Forelimb muscle (tissue), 1 donor: ENCODE measurements around the gene SEMA3F. TPM values are rescaled to one million over a fixed set of nuclear protein-coding genes. Genes with fewer than 3 reads are reported as not detected.

Experiments used
- DNase-seq: peaks from one replicate; pipeline ENCODE4 v3.0.0-alpha.2; 2013; ENCODE audit warnings: low read depth
- polyA plus RNA-seq: library from polyadenylated mRNA; unstranded; fragments of 120-200 nt; gene quantifications from one replicate; pipeline ENCODE4 v1.2.1, GENCODE V29; 2013; ENCODE audit not compliant: insufficient read length

Gene SEMA3F
- polyA plus RNA-seq, 1 donor = 9.0 TPM

- DNase-seq = no peak
Observed at GRCh38 chr3:50193286-50193685, 38.2 kb downstream of the SEMA3F start.

- DNase-seq = no peak
Observed at GRCh38 chr3:50193746-50194127, 38.6 kb downstream of the SEMA3F start.

- no peak for DNase-seq
Observed at GRCh38 chr3:50194128-50194902, 39.2 kb downstream of the SEMA3F start.

GRCh38 chr3:50194903-50195500, 39.9 kb downstream of the SEMA3F start:
- DNase-seq = no peak

DNA sequence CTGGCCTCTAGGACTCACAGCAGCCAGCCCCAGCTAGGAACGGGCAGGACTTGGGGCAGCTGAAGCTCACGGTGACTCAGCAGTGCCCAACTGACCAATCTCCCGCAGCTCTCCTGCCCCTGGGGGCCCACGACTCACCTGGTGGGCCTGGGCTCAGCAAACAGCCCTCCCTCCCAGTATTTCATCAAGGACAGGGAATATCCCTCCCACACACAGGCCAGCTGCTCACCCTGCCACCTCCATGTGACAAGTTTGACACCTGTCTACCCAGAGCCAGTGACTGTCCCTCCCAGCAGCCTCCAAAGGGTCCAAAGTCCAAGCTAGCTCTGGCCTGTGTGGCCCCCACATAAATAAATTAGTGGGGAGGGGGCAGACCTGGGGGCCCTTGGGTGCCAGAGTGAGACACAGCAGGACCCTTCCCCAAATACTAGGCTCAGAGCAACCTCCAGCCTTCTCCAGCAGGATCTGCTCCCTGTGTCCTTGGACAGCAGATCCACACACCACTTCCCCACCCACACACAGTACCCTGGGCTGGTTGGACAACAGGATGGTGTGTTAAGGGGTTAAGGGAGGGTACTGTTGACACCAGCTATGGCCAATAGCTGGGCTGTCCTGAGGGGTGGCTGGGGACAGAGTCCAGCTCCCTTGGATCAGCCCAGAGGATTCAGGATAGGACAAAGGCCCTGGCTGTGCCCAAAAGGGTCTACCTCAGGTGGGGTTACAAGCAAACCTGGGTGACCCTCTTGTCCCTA, 40.6 kb downstream of the SEMA3F start:
- DNase-seq = no peak

- no peak for DNase-seq
Observed at GRCh38 chr3:50196253-50196801, 41.2 kb downstream of the SEMA3F start.

DNA sequence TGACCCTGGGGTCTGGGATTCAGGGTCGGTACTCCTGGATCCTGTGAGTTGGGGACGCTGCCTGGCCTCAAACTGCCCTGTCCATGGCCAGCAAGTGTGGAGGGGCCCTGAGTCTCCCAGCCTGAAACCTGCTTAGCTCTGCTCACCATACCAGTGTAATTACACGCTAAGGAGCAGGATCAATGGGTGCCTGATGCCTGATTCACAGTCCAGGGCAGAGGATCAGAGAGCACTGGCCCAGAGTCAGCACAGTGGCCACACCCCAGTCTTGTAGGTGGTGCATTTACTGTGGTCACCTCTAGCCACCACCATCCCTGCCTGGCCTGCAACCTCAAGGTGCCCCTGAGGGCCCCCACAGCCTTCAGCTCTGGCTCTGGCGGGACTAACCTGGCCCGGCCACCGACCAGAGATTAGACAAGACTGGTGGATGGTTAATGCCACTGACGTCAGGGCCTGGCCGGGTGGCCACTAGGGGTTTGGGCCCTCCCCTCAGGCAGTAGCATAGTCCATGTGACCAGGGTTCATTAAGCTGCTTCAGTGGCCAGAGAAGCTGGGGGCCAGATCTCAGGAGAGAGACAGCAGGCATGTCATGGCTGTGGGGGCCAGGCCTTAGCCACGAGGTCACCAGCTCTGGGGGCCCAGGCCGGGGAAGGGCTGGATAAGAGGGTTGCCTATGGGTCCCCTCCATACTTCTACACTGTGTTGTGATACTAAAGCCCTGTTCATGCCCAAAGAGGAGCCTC, 46.6 kb downstream of the SEMA3F start:
- DNase-seq = no peak

GRCh38 chr3:50202353-50203112, 47.4 kb downstream of the SEMA3F start:
- DNase-seq = no peak

DNA sequence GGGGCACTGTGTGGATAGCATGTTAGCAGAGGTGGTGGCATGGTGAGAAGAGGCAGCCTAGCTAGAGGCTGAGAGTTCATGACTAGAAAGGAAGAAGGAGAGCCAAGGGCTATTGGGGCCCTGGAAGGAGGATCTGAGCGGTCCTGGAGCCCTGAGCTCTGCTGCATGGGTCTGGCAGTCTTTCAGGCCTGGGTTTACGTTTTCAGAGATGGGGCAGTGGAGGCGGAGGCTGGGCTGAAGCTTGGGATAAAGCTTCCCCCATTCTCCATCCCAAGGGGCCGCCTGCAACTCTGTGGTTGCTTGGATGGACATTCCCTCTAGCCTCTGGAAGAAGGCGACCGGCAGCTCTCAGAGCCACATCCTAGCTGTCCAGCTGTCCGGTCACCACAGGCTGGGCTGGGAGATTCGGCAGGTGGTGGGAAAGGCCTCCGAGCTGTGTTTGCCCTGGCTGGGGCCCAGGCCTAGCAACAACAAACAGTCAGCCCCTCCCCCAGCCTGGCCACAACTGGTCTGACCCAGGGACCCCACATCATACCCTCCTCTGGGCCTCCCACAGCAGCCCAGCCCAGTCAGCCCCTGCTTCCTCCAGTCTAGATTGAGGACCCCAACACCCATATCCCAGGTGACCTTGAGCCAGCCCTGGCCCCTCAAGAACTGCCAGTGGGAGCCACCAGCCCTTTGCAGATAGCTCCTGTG, 48.1 kb downstream of the SEMA3F start:
- no peak for DNase-seq

DNA sequence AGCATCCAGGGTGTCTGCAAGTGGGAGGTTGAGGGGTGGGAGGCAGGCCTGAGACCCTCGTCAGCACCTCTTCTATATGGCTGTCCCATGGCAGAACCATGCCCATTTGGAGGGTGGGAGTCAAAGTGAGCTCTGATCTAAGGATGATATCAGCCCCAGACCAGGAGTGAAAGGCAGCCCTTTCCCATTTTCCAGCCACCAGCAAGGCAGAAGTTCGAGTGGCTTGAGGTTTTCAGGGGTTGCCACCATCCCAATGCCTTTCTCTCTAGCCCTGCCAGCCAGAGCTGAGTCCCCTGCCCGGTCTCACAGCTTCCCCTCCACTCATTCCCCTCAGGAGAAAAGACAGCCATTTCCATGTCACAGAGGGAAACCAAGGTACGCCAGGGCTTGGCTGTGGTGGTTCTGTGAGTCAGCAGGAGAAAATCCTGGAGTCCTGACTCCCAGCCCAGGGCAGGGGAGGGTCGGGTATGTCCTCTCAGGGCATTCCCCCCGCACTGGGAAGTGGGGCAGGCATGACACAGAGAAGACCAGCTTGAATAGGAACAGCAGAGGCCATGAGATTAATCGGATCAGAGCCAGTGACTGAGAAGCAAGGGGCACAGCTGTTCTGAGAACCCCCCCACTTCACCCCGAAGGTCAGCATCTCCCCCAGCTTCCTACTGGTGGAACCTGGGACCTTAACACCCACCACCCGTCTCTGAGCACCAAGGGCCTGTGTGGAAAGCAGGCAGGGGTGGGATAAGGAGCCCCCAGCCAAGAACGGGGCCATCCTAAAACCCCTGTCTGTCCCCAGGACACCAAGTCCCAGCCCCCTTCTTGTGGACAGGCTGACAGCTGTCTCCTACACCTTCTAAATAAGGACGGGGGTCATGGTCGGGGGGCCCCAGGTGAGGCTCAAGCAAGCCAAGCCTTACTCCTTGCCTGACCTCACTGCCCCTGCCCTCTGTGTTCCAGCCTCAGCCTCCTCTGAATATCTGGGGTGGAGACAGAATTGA, 49.0 kb downstream of the SEMA3F start:
- no peak for DNase-seq

DNA sequence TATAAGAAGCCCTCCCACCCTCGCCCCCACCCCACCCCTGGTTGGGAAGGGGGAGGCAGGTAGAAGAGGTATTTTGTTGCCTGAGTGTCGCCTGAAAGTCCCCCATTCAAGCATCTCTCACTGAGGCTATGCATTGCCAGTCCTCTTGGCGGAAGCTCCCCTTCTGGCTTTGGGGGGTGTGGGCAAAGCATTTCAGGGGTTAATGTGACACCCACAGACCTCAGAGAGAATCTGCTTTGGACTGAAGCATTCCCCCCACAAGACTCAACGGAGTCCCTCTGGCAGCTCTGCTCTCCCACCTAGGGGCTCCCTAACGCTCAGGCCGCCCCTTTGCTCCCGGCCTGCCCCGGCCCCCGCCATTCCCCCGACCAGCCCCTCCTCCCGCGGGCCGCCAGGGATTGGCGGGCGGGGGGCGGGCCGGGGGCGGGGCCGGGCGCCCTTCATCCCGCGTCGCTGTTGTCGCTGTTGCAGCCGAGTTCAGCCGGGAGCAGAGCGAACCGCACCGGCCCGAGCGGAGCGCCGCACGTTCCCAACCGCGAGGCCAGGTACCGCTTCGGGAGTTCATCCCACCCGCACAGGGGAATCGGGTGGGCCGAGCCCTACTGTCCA, 49.8 kb downstream of the SEMA3F start, which contains the start of gene SLC38A3:
Gene SLC38A3 (plus strand): TSS at position 468 of the 609 bp plus-strand sequence. CDS start 8,929 bp downstream, outside the sequence.
- DNase-seq = no peak

DNA sequence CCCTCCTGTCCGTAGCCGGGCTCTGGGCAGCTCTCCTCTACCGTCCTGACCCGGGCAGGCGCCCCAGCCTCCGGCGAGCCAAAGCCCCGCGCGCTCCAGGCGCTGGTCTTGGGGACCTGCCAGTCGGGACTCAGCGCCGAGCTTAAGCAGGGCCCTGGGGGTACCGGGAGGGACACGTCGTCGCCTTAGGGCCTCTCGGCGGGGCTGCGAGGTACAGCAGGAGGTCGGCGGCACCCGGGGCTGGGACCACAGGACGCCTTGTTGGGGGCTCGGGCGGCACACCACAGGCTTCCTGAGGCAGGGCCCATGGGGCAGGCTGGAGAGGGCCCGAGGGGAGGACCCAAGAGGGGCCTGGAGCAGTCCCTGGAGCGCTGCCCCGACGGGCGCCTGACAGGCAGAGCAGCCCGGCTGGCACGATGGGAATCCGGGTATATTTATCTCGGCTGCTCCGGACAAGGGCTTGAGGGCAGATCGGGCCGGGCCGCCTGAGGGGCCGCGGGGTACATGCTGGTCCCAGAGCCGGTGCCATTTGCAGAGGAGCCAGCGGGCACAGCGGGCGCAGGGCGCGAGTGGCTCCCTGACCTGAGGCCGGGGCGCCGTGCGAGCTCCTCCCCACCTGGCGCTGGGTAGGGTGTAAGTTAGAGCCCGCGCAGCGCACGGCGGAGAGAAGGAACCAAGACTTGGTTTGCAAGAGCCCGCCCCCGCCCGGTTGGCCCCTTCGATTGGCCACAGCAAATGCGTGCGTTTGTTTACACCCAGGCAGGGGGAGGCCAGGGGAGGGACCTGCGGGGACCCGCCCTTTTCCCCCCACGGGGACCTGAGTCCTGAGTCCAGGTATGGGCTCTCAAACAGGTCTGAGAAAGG, 50.5 kb downstream of the SEMA3F start:
- no peak for DNase-seq

DNA sequence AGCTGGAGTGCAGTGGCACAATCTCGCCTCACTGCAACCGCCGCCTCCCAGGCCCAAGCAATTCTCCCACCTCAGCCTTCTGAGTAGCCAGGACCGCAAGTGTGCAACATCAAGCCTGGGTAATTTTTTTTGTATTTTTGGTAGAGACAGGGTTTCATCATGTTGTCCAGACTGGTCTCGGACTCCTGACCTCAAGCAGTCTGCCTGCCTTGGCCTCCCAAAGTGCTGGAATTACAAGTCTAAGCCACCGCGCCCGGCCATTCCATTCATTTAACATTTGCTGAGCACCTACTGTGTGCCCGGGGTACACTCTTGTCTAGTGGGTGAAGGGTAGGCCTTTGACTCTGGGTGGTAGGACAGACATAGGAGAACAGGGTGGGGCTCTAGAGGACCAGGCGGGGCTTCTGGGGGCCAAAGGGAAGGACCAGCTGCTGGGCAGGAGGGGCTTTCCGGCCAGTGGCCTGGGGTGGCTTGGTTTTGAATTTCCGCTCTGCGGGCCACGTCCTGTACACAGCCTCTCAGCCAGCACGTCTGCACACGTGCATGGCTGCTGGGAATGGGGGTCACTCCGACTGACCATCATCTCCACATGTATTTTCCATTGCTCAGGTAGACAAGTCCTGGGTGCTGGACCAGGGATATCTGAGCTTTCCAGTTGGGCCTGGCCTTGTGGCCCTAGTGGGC, 52.4 kb downstream of the SEMA3F start:
- no peak for DNase-seq

GRCh38 chr3:50208677-50209344, 53.7 kb downstream of the SEMA3F start:
- DNase-seq = no peak

- no peak for DNase-seq
Observed at GRCh38 chr3:50210176-50210509, 55.0 kb downstream of the SEMA3F start.
